Muscle layer of colon (tissue), 2 donors: ENCODE data around the gene MOSPD2.

Experiments
- H3K27ac ChIP-seq: one replicate; pipeline ENCODE4 v1.7.0; 2013; ENCODE audit warnings: low read depth, mild to moderate bottlenecking, low read length, moderate library complexity
- H3K27me3 ChIP-seq, 2 donors: one replicate each; pipeline ENCODE4 v1.7.0; 2013; ENCODE audit warnings: low read length in 2 of 2, mild to moderate bottlenecking in 2 of 2; ENCODE audit not compliant: insufficient read depth in 2 of 2, control insufficient read depth in 1 of 2
- H3K36me3 ChIP-seq: one replicate; pipeline ENCODE4 v1.7.0; 2013; ENCODE audit warnings: mild to moderate bottlenecking, low read length; ENCODE audit not compliant: insufficient read depth
- H3K4me1 ChIP-seq: one replicate; pipeline ENCODE4 v1.7.0; 2013; ENCODE audit warnings: mild to moderate bottlenecking, low read length; ENCODE audit not compliant: insufficient read depth
- H3K4me3 ChIP-seq, 2 donors: one replicate each; pipeline ENCODE4 v1.7.0; 2013; ENCODE audit warnings: low read length in 2 of 2, low read depth in 1 of 2, mild to moderate bottlenecking in 1 of 2, moderate library complexity in 1 of 2
- H3K9ac ChIP-seq: one replicate; pipeline ENCODE4 v1.7.0; 2013; ENCODE audit warnings: low read length
- H3K9me3 ChIP-seq: one replicate; pipeline ENCODE4 v1.7.0; 2013; ENCODE audit warnings: mild to moderate bottlenecking, low read length
- donor health status: abdominal sarcoma.
- donor health status: Adenocarcinoma of cecum.

MOSPD2 gene

GRCh38 chrX:14872851-14873675, at the start of gene MOSPD2, which contains the start of gene FANCB:
MOSPD2 (plus strand) TSS chrX:14873421; CDS start chrX:14873529, 108 bp downstream.
FANCB (minus strand) TSS chrX:14873069; CDS start chrX:14865510, 7,559 bp downstream.
- H3K4me1 ChIP-seq: no peaks in the 10 kb centered on the region
- peak within 1 kb of the TSS; percentile 26 for H3K9ac ChIP-seq
- peak within 1 kb of the TSS; percentile 19 for H3K27ac ChIP-seq
- H3K27me3 ChIP-seq: no peaks in the 10 kb centered on the region
- H3K36me3 ChIP-seq: no peaks in the 10 kb centered on the region
- peak within 1 kb of the TSS; percentile 62 to 71 for H3K4me3 ChIP-seq
- no peaks in the 10 kb centered on the region for H3K9me3 ChIP-seq

- Histone ChIP-seq H3K36me3 (no peaks in the 10 kb centered on the region), H3K9me3 (no peaks in the 10 kb centered on the region), H3K27ac (no peak overlapping the region), H3K27me3 (no peaks in the 10 kb centered on the region), H3K9ac (no peak overlapping the region), H3K4me3 (no peak overlapping the region), H3K4me1 (no peaks in the 10 kb centered on the region)
These were observed 47.4 kb upstream of the MOSPD2 start for GRCh38 chrX:14825851-14826250.

GRCh38 chrX:14826319-14826718, 46.9 kb upstream of the MOSPD2 start:
- Histone ChIP-seq H3K9ac (no peak overlapping the region), H3K9me3 (no peaks in the 10 kb centered on the region), H3K36me3 (no peaks in the 10 kb centered on the region), H3K4me3 (no peak overlapping the region), H3K4me1 (no peaks in the 10 kb centered on the region), H3K27me3 (no peaks in the 10 kb centered on the region), H3K27ac (no peak overlapping the region)

GRCh38 chrX:14829643-14830042, 43.6 kb upstream of the MOSPD2 start:
- no peak overlapping the region for H3K4me3 ChIP-seq
- no peaks in the 10 kb centered on the region for H3K4me1 ChIP-seq
- H3K9ac ChIP-seq: no peak overlapping the region
- no peaks in the 10 kb centered on the region for H3K36me3 ChIP-seq
- no peak overlapping the region for H3K27ac ChIP-seq
- H3K9me3 ChIP-seq: no peaks in the 10 kb centered on the region
- H3K27me3 ChIP-seq: no peaks in the 10 kb centered on the region

- H3K4me3 ChIP-seq: no peak overlapping the region
- H3K36me3 ChIP-seq: no peaks in the 10 kb centered on the region
These were observed 41.1 kb upstream of the MOSPD2 start for GRCh38 chrX:14832151-14832550.

GRCh38 chrX:14832586-14832985, 40.6 kb upstream of the MOSPD2 start:
- H3K4me1 ChIP-seq: no peaks in the 10 kb centered on the region
- H3K36me3 ChIP-seq: no peaks in the 10 kb centered on the region
- no peak overlapping the region for H3K4me3 ChIP-seq
- H3K9me3 ChIP-seq: no peaks in the 10 kb centered on the region
- H3K27me3 ChIP-seq: no peaks in the 10 kb centered on the region
- H3K9ac ChIP-seq: no peak overlapping the region
- H3K27ac ChIP-seq: no peak overlapping the region

More at GRCh38 chrX:14832151-14832550, 41.1 kb upstream of the MOSPD2 start:
- Histone ChIP-seq H3K9me3 (no peaks in the 10 kb centered on the region), H3K27me3 (no peaks in the 10 kb centered on the region), H3K9ac (no peak overlapping the region), H3K27ac (no peak overlapping the region), H3K4me1 (no peaks in the 10 kb centered on the region)

GRCh38 chrX:14837155-14837554, 36.1 kb upstream of the MOSPD2 start:
- Histone ChIP-seq H3K27ac (no peak overlapping the region), H3K36me3 (no peaks in the 10 kb centered on the region), H3K4me3 (no peak overlapping the region), H3K9ac (no peak overlapping the region), H3K9me3 (no peaks in the 10 kb centered on the region), H3K27me3 (no peaks in the 10 kb centered on the region), H3K4me1 (no peaks in the 10 kb centered on the region)

- Histone ChIP-seq H3K27me3 (no peaks in the 10 kb centered on the region), H3K4me3 (no peak overlapping the region), H3K9ac (no peak overlapping the region), H3K9me3 (no peaks in the 10 kb centered on the region), H3K4me1 (no peaks in the 10 kb centered on the region), H3K27ac (no peak overlapping the region), H3K36me3 (no peaks in the 10 kb centered on the region)
These were observed 29.6 kb upstream of the MOSPD2 start for GRCh38 chrX:14843666-14844065.

- no peaks in the 10 kb centered on the region for H3K4me1 ChIP-seq
- no peak overlapping the region for H3K4me3 ChIP-seq
- no peak overlapping the region for H3K27ac ChIP-seq
- H3K9me3 ChIP-seq: no peaks in the 10 kb centered on the region
- no peaks in the 10 kb centered on the region for H3K36me3 ChIP-seq
- H3K9ac ChIP-seq: no peak overlapping the region
- H3K27me3 ChIP-seq: no peaks in the 10 kb centered on the region
These were observed 21.7 kb upstream of the MOSPD2 start for GRCh38 chrX:14851526-14851925.

GRCh38 chrX:14864631-14865030, 8.6 kb upstream of the MOSPD2 start:
- no peak overlapping the region for H3K9ac ChIP-seq
- H3K9me3 ChIP-seq: no peaks in the 10 kb centered on the region
- H3K4me1 ChIP-seq: no peaks in the 10 kb centered on the region
- no peak overlapping the region for H3K27ac ChIP-seq
- H3K36me3 ChIP-seq: no peaks in the 10 kb centered on the region
- no peaks in the 10 kb centered on the region for H3K27me3 ChIP-seq
- no peak overlapping the region for H3K4me3 ChIP-seq

- H3K9me3 ChIP-seq: no peaks in the 10 kb centered on the region
- no peak overlapping the region for H3K27ac ChIP-seq
- no peaks in the 10 kb centered on the region for H3K36me3 ChIP-seq
- no peak overlapping the region for H3K4me3 ChIP-seq
- H3K27me3 ChIP-seq: no peaks in the 10 kb centered on the region
- no peaks in the 10 kb centered on the region for H3K4me1 ChIP-seq
- H3K9ac ChIP-seq: no peak overlapping the region
These were observed 8.0 kb upstream of the MOSPD2 start for GRCh38 chrX:14865201-14865600.

- Histone ChIP-seq H3K27ac (no peak overlapping the region), H3K4me1 (no peaks in the 10 kb centered on the region)
These were observed 1.5 kb upstream of the MOSPD2 start for GRCh38 chrX:14871767-14872166.

More at GRCh38 chrX:14871767-14872166, 1.5 kb upstream of the MOSPD2 start:
- H3K9me3 ChIP-seq: no peaks in the 10 kb centered on the region
- H3K4me3 ChIP-seq: no peak overlapping the region
- no peaks in the 10 kb centered on the region for H3K27me3 ChIP-seq
- no peak overlapping the region for H3K9ac ChIP-seq
- H3K36me3 ChIP-seq: no peaks in the 10 kb centered on the region
